NCI-H2227 (cell line): ENCODE measurements around the gene RNF44.
A peak's percentile ranks its signal among the peaks of the same experiment; 100 is the strongest.
"Not testable (repeated sequence)": the region's sequence is repeated elsewhere in the genome, so short reads cannot be mapped to it uniquely, and the experiment has no call there.

Experiments used
- DNase-seq: peaks from one replicate; lab custom pipeline; 2025; ENCODE audit not compliant: unreplicated experiment; lab: John Stamatoyannopoulos, UW

The RNF44 gene

GRCh38 chr5:176552332-176552869 lies 15.2 kb upstream of the RNF44 start:
- no peak for DNase-seq

DNA sequence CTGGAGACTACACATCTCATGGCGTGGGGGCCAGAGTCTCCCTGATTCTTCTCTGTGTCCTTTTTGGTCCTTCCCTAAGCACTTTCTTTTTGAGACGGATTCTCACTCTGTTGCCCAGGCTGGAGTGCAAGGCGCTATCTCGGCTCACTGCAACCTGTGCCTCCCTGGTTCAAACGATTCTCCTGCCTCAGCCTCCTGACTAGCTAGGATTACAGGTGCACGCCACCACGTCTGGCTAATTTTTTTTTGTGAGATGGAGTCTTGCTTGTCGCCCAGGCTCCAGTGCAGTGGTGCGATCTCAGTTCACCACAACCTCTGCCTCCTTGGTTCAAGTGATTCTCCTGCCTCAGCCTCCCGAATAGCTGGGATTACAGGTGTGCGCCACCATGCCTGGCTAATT lies 13.7 kb upstream of the RNF44 start:
- not testable (repeated sequence) for DNase-seq

DNA sequence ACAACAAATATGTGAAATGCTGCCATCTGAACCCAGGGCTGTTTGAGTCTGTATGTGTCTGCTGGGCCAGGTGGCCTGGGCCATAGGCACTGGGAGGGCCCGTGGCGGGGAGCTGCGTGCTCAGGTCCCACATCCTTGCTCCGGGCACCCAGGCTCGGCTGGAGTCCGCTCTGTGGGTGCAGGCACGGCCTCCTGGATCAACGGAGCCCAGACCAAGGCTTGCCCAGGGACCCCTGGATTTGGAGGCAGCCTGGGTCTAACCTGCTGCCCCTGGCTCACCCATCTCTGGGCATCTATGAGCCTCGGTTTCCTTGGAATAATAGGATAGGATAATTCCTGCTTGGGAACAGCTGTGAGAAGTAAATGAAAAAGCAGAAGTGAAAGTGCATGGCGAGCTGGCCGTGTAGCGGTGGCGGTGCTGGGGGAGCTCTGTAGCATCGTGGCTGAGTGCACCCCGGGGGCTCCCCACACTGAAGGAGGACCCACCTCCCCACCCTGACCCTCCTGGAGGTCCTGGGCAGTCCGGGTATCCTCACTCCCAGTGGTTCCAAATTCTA lies 13.2 kb upstream of the RNF44 start:
- no peak for DNase-seq

- DNase-seq = no peak
These were observed 12.7 kb upstream of the RNF44 start for GRCh38 chr5:176549871-176550270.

DNA sequence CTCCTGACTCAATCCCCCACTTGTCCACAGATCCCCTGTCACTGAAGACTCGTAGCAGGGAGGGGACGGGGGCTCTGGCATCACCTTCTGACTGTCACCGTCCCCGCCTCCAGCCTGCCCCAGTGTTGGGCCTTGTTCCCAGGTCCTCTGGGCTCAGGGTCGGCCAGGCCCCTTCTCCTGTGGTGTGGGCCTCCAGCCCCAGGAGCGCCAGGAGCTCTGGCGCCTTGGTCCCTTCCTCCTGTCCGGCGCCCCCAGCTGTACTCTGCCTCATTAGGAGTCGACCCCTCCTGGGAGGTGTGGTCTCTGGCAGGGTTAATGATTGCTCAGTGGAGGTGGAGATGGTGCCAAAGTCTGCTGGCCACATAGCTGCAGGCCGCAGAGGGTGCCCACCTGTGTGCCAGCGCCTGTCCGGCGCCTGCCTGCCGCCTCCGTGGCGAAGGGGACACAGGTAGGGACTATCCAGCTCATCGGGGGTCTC lies 11.8 kb upstream of the RNF44 start, which contains the start of gene CDHR2:
Gene CDHR2, plus strand, starts transcription at position 376 of the 478 bp plus-strand sequence. CDS start 16,011 bp downstream, outside the sequence.
- DNase-seq = no peak

DNA sequence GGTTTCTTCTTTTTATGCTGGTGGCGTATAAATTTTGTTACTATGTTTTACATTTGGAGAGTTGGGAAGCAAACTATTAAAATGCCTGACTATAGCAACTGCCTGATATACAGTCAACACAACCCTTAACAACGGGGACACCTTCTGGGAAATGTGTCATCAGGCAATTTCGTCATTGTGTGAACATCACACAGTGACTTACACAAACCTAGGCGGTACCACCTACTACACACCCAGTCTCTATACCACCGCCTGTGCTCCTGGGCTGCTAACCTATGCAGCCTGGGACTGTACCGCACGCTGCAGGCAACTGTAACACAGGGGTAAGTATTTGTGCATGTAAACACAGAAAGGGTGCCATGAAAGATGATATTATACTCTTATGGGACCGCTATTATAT lies 10.6 kb upstream of the RNF44 start:
- DNase-seq = no peak

DNA sequence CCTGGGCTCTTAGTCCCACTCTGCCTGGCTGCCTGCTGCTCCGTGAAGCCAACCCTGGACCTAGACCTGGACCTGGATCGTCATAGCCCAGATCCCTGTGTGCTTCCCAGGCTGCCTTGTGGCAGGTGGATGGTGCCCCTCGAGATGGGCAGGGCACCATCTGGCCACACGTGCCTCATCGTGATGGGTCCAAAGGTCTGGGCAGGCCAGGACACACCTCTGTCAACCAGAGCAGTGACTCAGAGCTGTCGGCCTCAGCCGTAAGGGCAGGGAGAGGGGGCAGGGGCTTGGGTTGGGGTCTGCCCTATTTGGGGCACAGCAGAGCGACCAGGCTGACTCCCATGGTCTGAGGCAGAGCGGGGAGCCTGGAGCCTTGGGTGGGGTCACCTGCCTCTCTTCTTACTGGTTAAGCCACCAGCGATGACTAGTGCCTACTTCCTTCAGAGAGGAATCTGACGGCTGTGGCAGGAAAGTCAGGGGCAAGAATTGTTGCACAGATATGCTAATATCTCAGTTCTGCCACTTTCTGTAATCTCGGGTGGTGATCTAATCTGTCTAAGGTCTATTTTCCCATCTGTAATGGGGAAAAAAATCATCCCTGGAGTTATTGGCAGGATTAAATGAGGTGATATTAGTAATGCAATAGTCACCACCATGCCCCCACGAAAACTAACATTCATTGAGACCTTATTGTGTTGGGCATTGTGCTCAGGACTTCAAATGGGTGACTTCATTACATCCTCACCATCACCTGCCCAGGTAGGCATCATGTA lies 8.7 kb upstream of the RNF44 start:
- no peak for DNase-seq

- no peak for DNase-seq
These were observed 8.2 kb upstream of the RNF44 start for GRCh38 chr5:176545388-176545736.

GRCh38 chr5:176543428-176544182 lies 6.4 kb upstream of the RNF44 start:
- peak; percentile 72 for DNase-seq

DNA sequence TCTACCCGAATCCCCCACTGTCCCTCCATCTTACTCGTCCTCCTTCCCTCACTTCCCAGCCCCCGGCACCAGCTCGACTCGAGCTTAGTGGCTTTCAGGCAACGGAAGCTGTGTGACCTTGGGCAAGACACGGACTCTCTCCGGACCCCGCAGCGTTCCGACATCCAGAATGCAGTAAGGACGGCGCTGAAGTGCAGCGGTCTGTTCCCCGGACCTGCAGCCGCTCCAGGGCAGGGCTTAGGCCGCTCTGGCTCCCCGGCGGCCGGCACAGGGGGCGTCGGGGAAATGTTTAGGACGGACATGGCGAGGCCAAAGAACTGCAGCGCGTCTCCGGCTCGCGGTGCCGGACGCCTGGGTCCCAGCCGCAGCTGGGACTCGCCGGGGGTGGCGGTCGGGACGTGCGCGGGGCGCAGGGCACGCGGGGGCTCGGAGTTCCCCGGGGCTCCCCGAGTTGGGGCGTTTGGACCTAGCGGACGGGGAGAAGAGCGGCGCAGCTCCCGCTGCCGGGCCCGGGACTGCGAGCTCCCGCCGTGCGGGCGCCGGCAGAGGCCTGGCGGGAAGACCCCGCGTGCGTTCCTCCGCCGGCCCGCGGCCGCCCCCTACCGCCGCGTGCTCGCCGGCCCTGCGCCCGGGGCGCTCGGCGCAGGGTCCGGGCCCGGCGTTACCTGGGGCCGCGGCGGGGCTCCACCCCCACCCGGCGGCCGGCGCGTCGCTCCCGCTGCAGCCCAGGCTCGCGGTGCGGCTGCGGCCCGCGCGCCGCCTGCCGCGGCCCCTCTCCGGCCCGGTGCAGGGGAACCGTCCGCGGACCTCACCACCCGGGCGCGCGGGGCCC lies 5.6 kb upstream of the RNF44 start:
- DNase-seq = peak; percentile 62

- no peak for DNase-seq
These were observed 5.0 kb upstream of the RNF44 start for GRCh38 chr5:176542135-176542595.

- DNase-seq = peak; percentile 36
These were observed 4.3 kb upstream of the RNF44 start for GRCh38 chr5:176541338-176542134.

- DNase-seq = no peak
These were observed 3.7 kb upstream of the RNF44 start for GRCh38 chr5:176540956-176541337.

- DNase-seq = no peak
These were observed 3.3 kb upstream of the RNF44 start for GRCh38 chr5:176540476-176540899.

GRCh38 chr5:176538989-176539384 lies 1.8 kb upstream of the RNF44 start:
- no peak for DNase-seq

DNA sequence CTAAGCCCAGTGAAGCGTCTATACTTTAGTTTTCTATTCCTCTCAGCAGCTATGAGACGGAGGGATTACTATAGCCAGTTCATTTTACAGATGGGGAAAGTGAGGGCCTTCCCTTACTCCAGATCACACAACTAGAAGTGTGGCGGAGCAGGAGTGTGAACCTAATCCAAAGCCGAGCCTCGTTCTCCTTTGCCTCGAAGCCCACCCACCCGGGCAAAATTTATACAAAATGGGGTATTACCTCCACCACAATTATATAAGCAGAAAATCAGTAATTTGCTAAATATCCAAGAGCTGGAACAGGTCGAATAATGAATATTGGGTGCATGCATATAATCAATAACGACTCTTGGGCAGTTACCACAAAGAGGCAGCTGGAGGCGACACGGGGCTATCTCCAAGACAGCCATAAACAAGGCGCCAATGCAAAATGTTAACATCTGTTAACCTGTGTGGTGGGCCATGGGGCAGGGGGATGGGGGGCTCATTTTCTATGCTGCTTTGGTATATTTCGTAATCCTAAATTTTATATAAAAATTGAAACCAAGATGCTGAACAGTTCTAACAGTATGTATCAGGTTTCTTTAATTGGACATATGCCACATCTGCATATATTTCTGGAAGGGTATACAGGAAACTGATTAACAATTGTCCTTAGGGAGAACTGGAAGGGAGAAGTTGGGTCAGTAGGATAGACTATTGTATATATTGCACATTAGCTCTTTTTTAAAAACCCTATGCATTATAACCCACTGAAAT lies 1.2 kb upstream of the RNF44 start:
- DNase-seq = no peak

- DNase-seq = peak; percentile 97
These were observed 490 bp upstream of the RNF44 start for GRCh38 chr5:176537554-176538229.

DNA sequence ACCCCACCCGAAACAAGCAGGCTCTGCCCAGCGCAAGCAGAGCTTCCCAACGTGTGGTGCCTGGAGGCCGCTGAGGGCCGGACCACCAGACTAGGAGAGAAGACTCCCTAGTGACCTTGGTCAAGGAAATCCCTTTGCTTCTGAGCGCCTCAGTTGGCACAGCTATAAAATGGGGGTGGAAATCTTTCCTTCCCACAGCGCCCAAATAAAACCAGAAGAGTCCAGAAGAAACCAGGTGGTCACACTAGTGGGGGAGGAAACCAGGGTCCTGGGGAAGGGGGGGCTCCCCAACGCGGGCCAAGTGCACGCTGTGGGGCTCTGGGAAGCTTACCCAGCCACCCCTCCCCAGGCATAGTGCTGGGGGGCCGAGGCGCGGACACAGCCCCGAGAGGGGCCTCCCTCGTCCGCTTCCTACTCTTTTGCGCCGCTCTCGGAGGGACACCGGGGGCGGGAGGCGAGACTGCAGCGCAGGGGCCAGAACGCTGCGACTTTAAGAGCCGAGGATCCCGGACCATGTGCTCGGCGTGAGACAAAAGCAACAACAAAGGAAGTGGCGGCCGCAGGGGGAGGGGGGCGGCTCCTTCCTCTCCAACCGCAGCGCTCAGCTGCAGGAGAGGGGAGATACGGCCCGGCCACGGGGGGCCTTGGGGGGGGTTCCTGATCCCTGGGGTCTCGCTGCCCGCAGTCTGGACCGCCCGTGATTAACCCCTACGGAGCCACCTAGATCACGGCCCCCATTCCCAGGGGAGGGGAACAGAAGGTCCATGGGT lies 885 bp downstream of the RNF44 start:
- DNase-seq = peak; percentile 76
